Cardiac fibroblast (primary cell): ENCODE data around the gene SCNN1A.

Experiments used
- DNase-seq, 2 donors: peaks; one replicate each; pipeline versions ENCODE4 v3.0.0 to v3.0.0-alpha.2; 2010; ENCODE audit warnings: low read depth in 2 of 2
- H3K4me3 ChIP-seq, 2 donors: replicated peaks in 1 of 2; 1 replicate in 1 of 2; 2 replicates in 1 of 2; pipeline ENCODE4 v1.5.1; 2011; ENCODE audit warnings: low read depth in 2 of 2, low read length in 2 of 2, mild to moderate bottlenecking in 2 of 2, moderate library complexity in 1 of 2
- TF ChIP-seq, protein P1 (sequence below): IDR thresholded peaks from one replicate; pipeline ENCODE4 v1.5.1; 2011; ENCODE audit warnings: low read depth, mild to moderate bottlenecking, low read length, inconsistent platforms

Gene SCNN1A

GRCh38 chr12:6368906-6369525 is 6.3 kb downstream of the SCNN1A start:
- TF ChIP-seq, protein P1, sequence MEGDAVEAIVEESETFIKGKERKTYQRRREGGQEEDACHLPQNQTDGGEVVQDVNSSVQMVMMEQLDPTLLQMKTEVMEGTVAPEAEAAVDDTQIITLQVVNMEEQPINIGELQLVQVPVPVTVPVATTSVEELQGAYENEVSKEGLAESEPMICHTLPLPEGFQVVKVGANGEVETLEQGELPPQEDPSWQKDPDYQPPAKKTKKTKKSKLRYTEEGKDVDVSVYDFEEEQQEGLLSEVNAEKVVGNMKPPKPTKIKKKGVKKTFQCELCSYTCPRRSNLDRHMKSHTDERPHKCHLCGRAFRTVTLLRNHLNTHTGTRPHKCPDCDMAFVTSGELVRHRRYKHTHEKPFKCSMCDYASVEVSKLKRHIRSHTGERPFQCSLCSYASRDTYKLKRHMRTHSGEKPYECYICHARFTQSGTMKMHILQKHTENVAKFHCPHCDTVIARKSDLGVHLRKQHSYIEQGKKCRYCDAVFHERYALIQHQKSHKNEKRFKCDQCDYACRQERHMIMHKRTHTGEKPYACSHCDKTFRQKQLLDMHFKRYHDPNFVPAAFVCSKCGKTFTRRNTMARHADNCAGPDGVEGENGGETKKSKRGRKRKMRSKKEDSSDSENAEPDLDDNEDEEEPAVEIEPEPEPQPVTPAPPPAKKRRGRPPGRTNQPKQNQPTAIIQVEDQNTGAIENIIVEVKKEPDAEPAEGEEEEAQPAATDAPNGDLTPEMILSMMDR, result no peak
- H3K4me3 ChIP-seq, result no peak overlapping the region
- no peak for DNase-seq

DNA sequence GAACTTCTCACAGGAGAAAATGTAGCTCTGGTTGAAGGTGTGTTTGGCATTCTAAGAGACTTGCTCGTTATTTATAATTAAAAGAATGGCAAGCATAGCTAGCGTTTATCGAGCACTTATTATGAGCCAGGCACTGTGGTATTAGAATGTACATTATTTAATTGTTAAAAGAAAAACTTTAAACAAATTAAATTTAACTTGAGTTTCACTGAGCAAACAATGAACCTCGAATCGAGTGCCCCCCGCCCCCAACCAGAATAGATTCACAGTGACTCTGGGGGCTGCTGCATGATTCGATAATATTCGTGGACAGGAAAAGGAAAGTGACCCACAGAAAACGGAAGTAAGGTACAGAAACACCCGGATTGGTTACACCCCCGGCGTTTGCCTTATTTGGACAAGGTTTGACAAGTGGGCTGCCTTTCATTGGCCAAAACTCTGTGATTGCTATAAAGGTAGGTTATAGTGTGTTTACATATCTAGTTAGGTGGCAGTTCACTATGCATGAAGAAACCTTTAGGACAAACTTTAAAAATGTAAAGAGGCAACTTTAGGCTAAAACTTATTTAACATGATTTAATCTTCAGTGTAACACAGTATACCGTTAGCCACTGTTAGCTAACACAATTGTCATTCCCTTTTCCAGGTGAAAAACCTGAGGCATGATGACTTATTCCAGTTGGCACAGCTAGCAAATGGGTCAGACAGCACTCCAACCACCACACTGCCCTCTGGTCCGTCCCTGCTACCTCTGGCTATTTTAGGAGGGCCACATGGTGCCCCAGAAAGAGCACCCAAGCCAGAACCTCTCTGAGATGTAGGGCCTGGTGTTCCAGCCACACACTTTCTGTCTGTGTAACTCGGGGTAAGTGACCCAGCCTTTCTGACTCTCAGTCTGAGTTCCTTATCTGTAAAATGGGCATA is 7.1 kb downstream of the SCNN1A start:
- no peak overlapping the region for H3K4me3 ChIP-seq
- no peak for DNase-seq
- TF ChIP-seq, protein P1, result no peak

GRCh38 chr12:6367065-6367968 is 8.0 kb downstream of the SCNN1A start:
- DNase-seq, result peak; percentile 49 to 68
- TF ChIP-seq, protein P1, result peak; percentile 20
- no peak overlapping the region for H3K4me3 ChIP-seq

- DNase-seq, result no peak
- H3K4me3 ChIP-seq, result peak overlapping the region in 1 of 2 donors; percentile 36
- TF ChIP-seq, protein P1, result no peak
Measured at GRCh38 chr12:6364044-6364374, 11.4 kb downstream of the SCNN1A start.

- H3K4me3 ChIP-seq, result peak overlapping the region; percentile 36 to 52
- DNase-seq, result peak; percentile 50 to 71
- TF ChIP-seq, protein P1, result no peak
Measured at GRCh38 chr12:6363330-6364043, 11.9 kb downstream of the SCNN1A start.

DNA sequence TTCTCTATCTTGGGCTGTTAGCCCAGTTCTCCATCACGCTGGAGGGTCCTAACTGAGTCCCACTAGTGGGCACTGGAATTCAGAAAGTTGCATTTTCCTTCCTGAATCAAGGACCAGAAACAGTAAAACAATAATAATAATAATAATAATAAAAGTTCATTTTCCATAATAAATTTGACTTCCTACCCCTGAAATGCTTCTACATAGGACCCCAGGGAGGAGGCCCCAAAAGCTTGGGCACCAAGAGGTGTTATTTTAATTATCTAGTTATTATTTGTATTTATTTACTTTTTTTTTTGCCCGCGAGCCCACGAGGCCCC is 12.4 kb downstream of the SCNN1A start:
- no peak overlapping the region for H3K4me3 ChIP-seq

More for the DNA sequence above, 12.4 kb downstream of the SCNN1A start:
- no peak for DNase-seq
- TF ChIP-seq, protein P1, result no peak
